Suprapubic skin (tissue), 4 donors: Measurements from ENCODE around the gene VPS9D1. TPM values are rescaled to one million over a fixed set of nuclear protein-coding genes. Genes with fewer than 3 reads are reported as not detected.

Source experiments
- DNase-seq, 2 donors: peaks; one replicate each; pipeline ENCODE4 v3.0.0-alpha.2; 2019; ENCODE audit warnings: low spot score in 2 of 2
- H3K27ac ChIP-seq: fragments of 200-600 bp; sonication (generic); one replicate; pipeline ENCODE4 v1.5.1; 2019
- H3K27me3 ChIP-seq: fragments of 200-600 bp; sonication (generic); one replicate; pipeline ENCODE4 v1.5.1; 2019
- H3K36me3 ChIP-seq: fragments of 200-600 bp; sonication (generic); one replicate; pipeline ENCODE4 v1.5.1; 2019
- H3K4me1 ChIP-seq: fragments of 200-600 bp; sonication (generic); one replicate; pipeline ENCODE4 v1.5.1; 2019
- H3K4me3 ChIP-seq: fragments of 200-600 bp; sonication (generic); one replicate; pipeline ENCODE4 v1.5.1; 2019; ENCODE audit warnings: mild to moderate bottlenecking
- H3K9me3 ChIP-seq: fragments of 200-600 bp; sonication (generic); one replicate; pipeline ENCODE4 v1.5.1; 2019
- EP300 ChIP-seq: sonication (generic); formaldehyde crosslinking; IDR thresholded peaks from one replicate; pipeline ENCODE4 v1.6.1; 2017; ENCODE audit warnings: antibody characterized with exemption
- POLR2A ChIP-seq, 2 donors: fragments of 450-650 bp; IDR thresholded peaks; one replicate each; pipeline ENCODE4 v1.6.1; 2017; ENCODE audit warnings: antibody characterized with exemption in 2 of 2, mild to moderate bottlenecking in 2 of 2, moderate library complexity in 2 of 2
- POLR2AphosphoS5 ChIP-seq, 3 donors: sonication (generic); formaldehyde crosslinking; IDR thresholded peaks; one replicate each; pipeline ENCODE4 v1.6.1; 2017; ENCODE audit warnings: antibody characterized with exemption in 3 of 3
- WGBS: methylation state at CpG from one replicate; pipeline ENCODE4 v1.1.5; 2018; 5-methylcytosine and 5-hydroxymethylcytosine counted together
- total RNA-seq, 4 donors: library from RNA; depleted of rRNA; stranded (reverse); fragments of >200 nt; gene quantifications; one replicate each; pipeline ENCODE4 v1.1.0, GENCODE V29; 2016
- TF ChIP-seq, protein P1 (sequence below), 2 donors: fragments of 200-600 bp in 1 of 2; fragments of 450-650 bp in 1 of 2; sonication (generic) in 1 of 2; IDR thresholded peaks; one replicate each; pipeline ENCODE4 v1.5.1; 2016 to 2019; ENCODE audit warnings: antibody characterized with exemption in 2 of 2, mild to moderate bottlenecking in 1 of 2, moderate library complexity in 1 of 2

VPS9D1 gene
- total RNA-seq, 4 donors from 2014 or later, result 9.1 to 13.5 (median 10.2) TPM

DNA sequence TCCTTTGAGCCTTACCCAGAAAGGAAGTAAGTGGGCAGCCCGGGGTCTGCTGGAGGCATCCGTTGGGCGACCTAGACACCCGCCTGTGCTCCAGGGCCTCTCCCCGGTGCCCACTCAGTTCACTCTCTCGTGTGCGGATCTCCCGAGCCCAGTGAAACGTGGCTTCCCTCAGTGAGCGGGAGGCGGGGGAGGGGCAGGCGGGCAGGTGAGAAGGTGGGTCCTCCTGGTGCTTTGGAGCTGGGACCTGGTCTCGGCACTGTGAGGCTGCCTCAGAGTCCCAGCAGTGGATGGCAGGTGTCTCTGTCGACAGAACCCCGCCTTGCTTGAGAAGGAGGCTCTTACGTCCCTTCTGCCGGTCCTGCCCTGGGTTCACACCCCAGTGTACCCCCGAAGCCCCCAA, 8.6 kb upstream of the VPS9D1 start:
- Histone ChIP-seq H3K36me3 (peaks cover 86% of the 10 kb centered on the region), H3K27ac (no peak overlapping the region)
- 78% methylated on average over 9 of the region's 18 CpGs for WGBS

DNA sequence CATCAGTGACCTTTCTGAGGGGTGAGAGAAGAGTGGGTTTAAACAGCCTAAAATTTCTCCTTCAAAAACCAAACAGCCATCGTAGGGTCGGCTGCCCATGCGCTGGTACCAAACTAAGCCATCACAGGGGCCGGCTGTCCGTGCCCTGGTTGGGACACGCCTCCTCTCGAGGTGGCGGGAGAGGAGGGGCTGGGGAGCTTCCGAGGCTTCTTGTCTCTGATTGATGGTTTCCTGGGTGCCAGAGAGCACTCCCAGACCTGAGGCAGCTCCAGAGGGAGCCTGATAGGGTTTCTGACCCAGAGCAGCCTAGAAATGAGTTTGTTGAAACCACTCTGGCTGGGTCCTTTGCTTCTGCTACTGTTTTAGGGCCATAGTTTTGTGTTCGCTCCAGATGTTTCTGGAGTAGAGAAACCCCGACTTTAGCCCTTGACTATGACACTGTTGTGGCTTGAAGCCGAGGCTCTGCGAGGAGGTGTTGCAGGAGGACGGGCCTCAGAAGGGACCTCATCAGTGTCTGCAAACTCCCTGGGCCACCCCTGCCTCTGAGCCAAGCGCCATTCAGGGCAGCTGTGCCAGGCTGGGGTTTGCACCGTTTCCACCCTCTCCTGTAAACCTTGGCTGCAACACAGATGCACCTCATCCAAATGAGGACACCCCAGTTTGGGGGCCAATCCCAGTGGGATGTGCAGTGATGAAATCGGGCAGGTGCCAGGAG, 6.9 kb upstream of the VPS9D1 start:
- WGBS, result 80% methylated on average over 14 of the region's 17 CpGs
- Histone ChIP-seq H3K4me3 (no peak overlapping the region), H3K36me3 (peaks cover 78% of the 10 kb centered on the region)

More for the DNA sequence above, 8.6 kb upstream of the VPS9D1 start:
- peaks cover 3% of the 10 kb centered on the region for H3K4me1 ChIP-seq
- H3K9me3 ChIP-seq, result no peaks in the 10 kb centered on the region
- no peak overlapping the region for H3K4me3 ChIP-seq
- TF ChIP-seq POLR2A (IDR thresholded peaks at IDR 0.05), result no peak
- no peak for TF ChIP-seq POLR2AphosphoS5 (IDR thresholded peaks at IDR 0.05)
- TF ChIP-seq, protein P1, sequence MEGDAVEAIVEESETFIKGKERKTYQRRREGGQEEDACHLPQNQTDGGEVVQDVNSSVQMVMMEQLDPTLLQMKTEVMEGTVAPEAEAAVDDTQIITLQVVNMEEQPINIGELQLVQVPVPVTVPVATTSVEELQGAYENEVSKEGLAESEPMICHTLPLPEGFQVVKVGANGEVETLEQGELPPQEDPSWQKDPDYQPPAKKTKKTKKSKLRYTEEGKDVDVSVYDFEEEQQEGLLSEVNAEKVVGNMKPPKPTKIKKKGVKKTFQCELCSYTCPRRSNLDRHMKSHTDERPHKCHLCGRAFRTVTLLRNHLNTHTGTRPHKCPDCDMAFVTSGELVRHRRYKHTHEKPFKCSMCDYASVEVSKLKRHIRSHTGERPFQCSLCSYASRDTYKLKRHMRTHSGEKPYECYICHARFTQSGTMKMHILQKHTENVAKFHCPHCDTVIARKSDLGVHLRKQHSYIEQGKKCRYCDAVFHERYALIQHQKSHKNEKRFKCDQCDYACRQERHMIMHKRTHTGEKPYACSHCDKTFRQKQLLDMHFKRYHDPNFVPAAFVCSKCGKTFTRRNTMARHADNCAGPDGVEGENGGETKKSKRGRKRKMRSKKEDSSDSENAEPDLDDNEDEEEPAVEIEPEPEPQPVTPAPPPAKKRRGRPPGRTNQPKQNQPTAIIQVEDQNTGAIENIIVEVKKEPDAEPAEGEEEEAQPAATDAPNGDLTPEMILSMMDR (IDR thresholded peaks at IDR 0.05), result no peak
- TF ChIP-seq EP300, result no peak
- no peaks in the 10 kb centered on the region for H3K27me3 ChIP-seq
- no peak for DNase-seq

DNA sequence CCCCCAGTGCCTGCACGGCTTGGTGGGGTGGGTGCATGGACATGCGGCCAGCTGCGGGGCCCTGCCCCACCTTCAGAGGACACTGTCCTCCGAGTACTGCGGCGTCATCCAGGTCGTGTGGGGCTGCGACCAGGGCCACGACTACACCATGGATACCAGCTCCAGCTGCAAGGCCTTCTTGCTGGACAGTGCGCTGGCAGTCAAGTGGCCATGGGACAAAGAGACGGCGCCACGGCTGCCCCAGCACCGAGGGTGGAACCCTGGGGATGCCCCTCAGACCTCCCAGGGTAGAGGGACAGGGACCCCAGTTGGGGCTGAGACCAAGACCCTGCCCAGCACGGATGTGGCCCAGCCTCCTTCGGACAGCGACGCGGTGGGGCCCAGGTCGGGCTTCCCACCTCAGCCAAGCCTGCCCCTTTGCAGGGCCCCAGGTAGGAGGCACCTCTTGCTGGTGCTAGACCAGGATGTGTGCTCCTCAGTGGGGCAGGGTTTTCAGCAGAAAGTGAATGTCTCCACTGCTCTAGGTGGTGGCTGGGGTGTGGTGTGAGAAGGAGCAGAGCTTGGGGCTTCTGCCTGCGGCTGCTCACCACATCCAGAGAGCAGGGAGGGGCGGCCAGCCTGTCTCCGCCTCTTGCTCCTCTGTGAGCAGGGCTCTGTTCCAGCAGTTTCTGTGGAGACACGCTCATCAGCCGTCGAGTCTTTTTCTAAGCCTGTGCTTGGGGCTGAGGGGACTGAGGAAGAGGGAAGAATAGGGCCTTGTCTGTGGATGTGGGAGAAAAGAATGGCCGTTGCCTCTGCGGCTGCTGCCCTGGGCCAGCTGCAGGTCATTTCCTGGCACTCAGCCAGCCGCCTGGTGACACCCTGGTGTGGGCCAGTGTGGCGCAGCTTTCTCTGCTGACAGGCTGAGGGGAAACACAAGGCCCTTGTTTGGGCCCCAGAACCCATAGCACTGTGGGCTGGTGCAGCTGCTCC, 2.9 kb upstream of the VPS9D1 start:
- no peak for DNase-seq
- WGBS, result 68% methylated on average over 15 of the region's 30 CpGs
- no peaks in the 10 kb centered on the region for H3K9me3 ChIP-seq
- no peaks in the 10 kb centered on the region for H3K27me3 ChIP-seq
- peaks cover 46% of the 10 kb centered on the region for H3K4me1 ChIP-seq
- peaks cover 38% of the 10 kb centered on the region for H3K36me3 ChIP-seq
- TF ChIP-seq, protein P1 (IDR thresholded peaks at IDR 0.05), result no peak
- no peak for TF ChIP-seq POLR2A (IDR thresholded peaks at IDR 0.05)
- TF ChIP-seq POLR2AphosphoS5 (IDR thresholded peaks at IDR 0.05), result no peak
- no peak for TF ChIP-seq EP300
- peak overlapping the region; percentile 96 for H3K4me3 ChIP-seq
- H3K27ac ChIP-seq, result peak overlapping the region; percentile 97

More for the DNA sequence above, 6.9 kb upstream of the VPS9D1 start:
- TF ChIP-seq POLR2A (IDR thresholded peaks at IDR 0.05), result no peak
- TF ChIP-seq, protein P1 (IDR thresholded peaks at IDR 0.05), result no peak
- no peak for TF ChIP-seq POLR2AphosphoS5 (IDR thresholded peaks at IDR 0.05)
- TF ChIP-seq EP300, result no peak
- H3K27me3 ChIP-seq, result no peaks in the 10 kb centered on the region
- peaks cover 20% of the 10 kb centered on the region for H3K4me1 ChIP-seq
- H3K9me3 ChIP-seq, result no peaks in the 10 kb centered on the region
- DNase-seq, result no peak
- no peak overlapping the region for H3K27ac ChIP-seq

DNA sequence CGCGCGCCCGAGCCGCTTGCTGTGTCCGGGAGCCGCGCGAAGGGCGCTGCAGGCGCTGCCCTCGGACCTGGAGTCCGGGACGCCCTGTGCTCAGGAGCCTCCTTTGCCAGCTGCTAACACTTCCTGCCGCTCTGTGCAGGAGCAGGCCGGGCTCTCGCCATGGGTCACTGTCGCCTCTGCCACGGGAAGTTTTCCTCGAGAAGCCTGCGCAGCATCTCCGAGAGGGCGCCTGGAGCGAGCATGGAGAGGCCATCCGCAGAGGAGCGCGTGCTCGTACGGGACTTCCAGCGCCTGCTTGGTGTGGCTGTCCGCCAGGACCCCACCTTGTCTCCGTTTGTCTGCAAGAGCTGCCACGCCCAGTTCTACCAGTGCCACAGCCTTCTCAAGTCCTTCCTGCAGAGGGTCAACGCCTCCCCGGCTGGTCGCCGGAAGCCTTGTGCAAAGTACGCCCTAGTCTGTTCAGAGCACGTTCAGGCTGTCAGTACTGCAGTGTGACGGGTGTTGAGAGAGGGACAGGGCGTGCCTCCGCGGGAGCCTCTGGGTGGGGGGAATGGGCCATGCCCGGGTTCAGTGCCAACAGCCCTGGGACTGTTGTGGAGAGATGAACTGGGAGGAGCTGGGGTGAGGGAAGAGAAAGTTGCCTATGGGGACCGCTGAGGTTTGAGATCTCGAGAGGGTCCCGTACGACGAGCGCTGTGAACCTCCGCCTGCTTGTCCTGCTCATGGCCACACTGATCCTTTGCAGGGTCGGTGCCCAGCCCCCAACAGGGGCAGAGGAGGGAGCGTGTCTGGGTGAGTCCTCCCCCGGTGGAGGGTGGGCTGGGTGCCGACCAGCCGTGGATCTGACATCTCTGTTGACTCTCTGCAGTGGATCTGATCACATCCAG, 1.9 kb upstream of the VPS9D1 start:
- peak overlapping the region; percentile 97 for H3K27ac ChIP-seq
- no peaks in the 10 kb centered on the region for H3K9me3 ChIP-seq
- H3K36me3 ChIP-seq, result peaks cover 32% of the 10 kb centered on the region
- peak overlapping the region; percentile 96 for H3K4me3 ChIP-seq
- H3K4me1 ChIP-seq, result peaks cover 46% of the 10 kb centered on the region
- 28% methylated on average over 18 of the region's 56 CpGs for WGBS
- no peaks in the 10 kb centered on the region for H3K27me3 ChIP-seq
- TF ChIP-seq POLR2A (IDR thresholded peaks at IDR 0.05) (no peak), EP300 (no peak), POLR2AphosphoS5 (IDR thresholded peaks at IDR 0.05) (peak in 2 of 3 donors; percentile 26 to 67)
- TF ChIP-seq, protein P1 (IDR thresholded peaks at IDR 0.05), result no peak
- peak; percentile 87 for DNase-seq
